HEK293T (cell line): ENCODE data around the gene ZNF263.

Source experiments
- ARNT ChIP-seq: fragments of 450-650 bp; IDR thresholded peaks from 2 replicates; pipeline ENCODE4 v1.6.1; 2017; ENCODE audit warnings: mild to moderate bottlenecking
- BHLHE40 ChIP-seq: fragments of 450-650 bp; IDR thresholded peaks from 2 replicates; pipeline ENCODE4 v1.6.1; 2016; ENCODE audit warnings: mild to moderate bottlenecking, moderate library complexity, borderline replicate concordance
- CTBP1 ChIP-seq: fragments of 450-650 bp; IDR thresholded peaks from 2 replicates; pipeline ENCODE4 v1.6.1; 2016; ENCODE audit warnings: borderline replicate concordance
- FOXA1 ChIP-seq: fragments of 450-650 bp; IDR thresholded peaks from 2 replicates; pipeline ENCODE4 v1.6.1; 2016; ENCODE audit warnings: mild to moderate bottlenecking
- FOXM1 ChIP-seq: fragments of 450-650 bp; IDR thresholded peaks from 2 replicates; pipeline ENCODE4 v1.6.1; 2017; ENCODE audit warnings: mild to moderate bottlenecking, borderline replicate concordance
- SP1 ChIP-seq: fragments of 450-650 bp; IDR thresholded peaks from 2 replicates; pipeline ENCODE4 v1.6.1; 2017
- SUZ12 ChIP-seq: fragments of 450-650 bp; IDR thresholded peaks from 2 replicates; pipeline ENCODE4 v1.6.1; 2016; ENCODE audit warnings: mild to moderate bottlenecking
- TARDBP ChIP-seq: fragments of 450-650 bp; IDR thresholded peaks from 2 replicates; pipeline ENCODE4 v1.6.1; 2016
- ZNF384 ChIP-seq: fragments of 450-650 bp; IDR thresholded peaks from 2 replicates; pipeline ENCODE4 v1.6.1; 2016

DNA sequence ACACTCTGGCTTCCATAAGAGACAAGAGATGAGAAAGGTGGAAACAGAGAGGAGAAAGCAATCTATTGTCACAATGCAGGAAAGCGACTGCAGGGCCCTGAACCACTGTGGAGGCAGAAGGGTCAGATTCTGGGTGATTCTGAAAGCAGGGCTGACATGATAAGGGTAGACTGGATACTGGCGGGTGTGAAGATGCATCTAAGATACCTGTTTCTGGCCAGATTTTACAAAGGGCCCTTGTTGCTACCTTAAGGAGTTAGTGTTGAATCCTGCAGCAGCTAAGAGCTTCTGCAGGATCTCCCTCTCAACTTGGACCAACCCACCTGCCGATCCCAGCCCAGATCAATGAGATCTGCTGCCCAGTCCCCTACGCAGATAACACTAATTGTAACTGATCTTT is 20.8 kb upstream of the ZNF263 start:
- no peak for TF ChIP-seq BHLHE40
- no peak for TF ChIP-seq SUZ12
- no peak for TF ChIP-seq FOXA1
- TF ChIP-seq TARDBP: no peak
- TF ChIP-seq ARNT: no peak
- TF ChIP-seq SP1: no peak
- no peak for TF ChIP-seq CTBP1
- no peak for TF ChIP-seq ZNF384
- TF ChIP-seq FOXM1: no peak
